Testis (tissue), 2 donors: Measurements from ENCODE around the gene CDH20.

Experiments used
- POLR2A ChIP-seq: fragments of 450-650 bp; IDR thresholded peaks from one replicate; pipeline ENCODE4 v1.6.1; 2017; ENCODE audit warnings: antibody characterized with exemption, mild to moderate bottlenecking, moderate library complexity
- TF ChIP-seq, protein P1 (sequence below), 3 experiments: fragments of 450-650 bp in 2 of 3; fragments of 200-600 bp in 1 of 3; sonication (generic) in 1 of 3; IDR thresholded peaks; one replicate each; pipeline ENCODE4 v1.5.1; 2016 to 2019; ENCODE audit warnings: antibody characterized with exemption in 3 of 3, mild to moderate bottlenecking in 2 of 3, moderate library complexity in 1 of 3

DNA sequence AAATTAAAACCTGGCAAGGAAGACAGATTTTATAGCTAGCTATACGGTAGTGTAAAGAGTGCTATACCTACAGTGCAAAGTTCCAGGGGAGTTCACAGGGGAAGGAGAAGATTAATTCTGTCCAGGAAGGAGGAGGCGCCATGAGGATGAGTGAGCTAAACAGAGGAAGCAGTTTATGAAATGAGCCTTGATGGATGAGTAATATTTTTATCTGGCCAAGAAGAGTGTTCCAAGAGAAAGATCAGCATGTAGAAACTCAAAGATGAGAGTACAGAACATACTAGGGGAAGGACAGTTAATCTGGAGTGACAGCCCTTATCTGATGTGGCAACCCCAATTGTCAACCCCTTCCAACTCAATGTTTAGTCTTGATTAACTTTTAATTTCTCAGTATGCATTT lies 54.8 kb downstream of the CDH20 start:
- TF ChIP-seq POLR2A, result no peak
- TF ChIP-seq, protein P1, sequence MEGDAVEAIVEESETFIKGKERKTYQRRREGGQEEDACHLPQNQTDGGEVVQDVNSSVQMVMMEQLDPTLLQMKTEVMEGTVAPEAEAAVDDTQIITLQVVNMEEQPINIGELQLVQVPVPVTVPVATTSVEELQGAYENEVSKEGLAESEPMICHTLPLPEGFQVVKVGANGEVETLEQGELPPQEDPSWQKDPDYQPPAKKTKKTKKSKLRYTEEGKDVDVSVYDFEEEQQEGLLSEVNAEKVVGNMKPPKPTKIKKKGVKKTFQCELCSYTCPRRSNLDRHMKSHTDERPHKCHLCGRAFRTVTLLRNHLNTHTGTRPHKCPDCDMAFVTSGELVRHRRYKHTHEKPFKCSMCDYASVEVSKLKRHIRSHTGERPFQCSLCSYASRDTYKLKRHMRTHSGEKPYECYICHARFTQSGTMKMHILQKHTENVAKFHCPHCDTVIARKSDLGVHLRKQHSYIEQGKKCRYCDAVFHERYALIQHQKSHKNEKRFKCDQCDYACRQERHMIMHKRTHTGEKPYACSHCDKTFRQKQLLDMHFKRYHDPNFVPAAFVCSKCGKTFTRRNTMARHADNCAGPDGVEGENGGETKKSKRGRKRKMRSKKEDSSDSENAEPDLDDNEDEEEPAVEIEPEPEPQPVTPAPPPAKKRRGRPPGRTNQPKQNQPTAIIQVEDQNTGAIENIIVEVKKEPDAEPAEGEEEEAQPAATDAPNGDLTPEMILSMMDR (IDR thresholded peaks at IDR 0.05), result no peak
